GM19351 (cell line): ENCODE measurements around the gene SEMA5B.

Experiments used
- ATAC-seq: cut with Tn5 transposase; IDR thresholded peaks from one replicate; pipeline ENCODE4 v1.9.1; 2021; ENCODE audit warnings: mild to moderate bottlenecking, moderate library complexity; ENCODE audit not compliant: unreplicated experiment

Gene SEMA5B

GRCh38 chr3:123055352-123055751, 27.8 kb upstream of the SEMA5B start:
- ATAC-seq, result no peak

- ATAC-seq, result no peak
Measured at GRCh38 chr3:123054931-123055330, 27.4 kb upstream of the SEMA5B start.

GRCh38 chr3:123054109-123054778, 26.7 kb upstream of the SEMA5B start:
- no peak for ATAC-seq

GRCh38 chr3:123053107-123053506, 25.5 kb upstream of the SEMA5B start:
- ATAC-seq, result no peak

- no peak for ATAC-seq
Measured at GRCh38 chr3:123050666-123051065, 23.1 kb upstream of the SEMA5B start.

- ATAC-seq, result no peak
Measured at GRCh38 chr3:123048480-123049237, 21.1 kb upstream of the SEMA5B start.

- ATAC-seq, result no peak
Measured at GRCh38 chr3:123047062-123047319, 19.4 kb upstream of the SEMA5B start.

GRCh38 chr3:123046262-123047061, 18.9 kb upstream of the SEMA5B start:
- ATAC-seq, result no peak

GRCh38 chr3:123044981-123045763, 17.6 kb upstream of the SEMA5B start:
- no peak for ATAC-seq

- no peak for ATAC-seq
Measured at GRCh38 chr3:123042413-123042812, 14.8 kb upstream of the SEMA5B start.

- ATAC-seq, result no peak
Measured at GRCh38 chr3:123039178-123039577, 11.6 kb upstream of the SEMA5B start.

GRCh38 chr3:123038751-123039150, 11.2 kb upstream of the SEMA5B start:
- no peak for ATAC-seq

GRCh38 chr3:123037015-123037375, 9.4 kb upstream of the SEMA5B start:
- no peak for ATAC-seq

GRCh38 chr3:123036352-123037014, 8.9 kb upstream of the SEMA5B start:
- no peak for ATAC-seq

GRCh38 chr3:123034996-123035395, 7.4 kb upstream of the SEMA5B start:
- no peak for ATAC-seq

- no peak for ATAC-seq
Measured at GRCh38 chr3:123034120-123034519, 6.6 kb upstream of the SEMA5B start.

- ATAC-seq, result no peak
Measured at GRCh38 chr3:123032057-123032456, 4.5 kb upstream of the SEMA5B start.

GRCh38 chr3:123031051-123031450, 3.5 kb upstream of the SEMA5B start:
- no peak for ATAC-seq

- no peak for ATAC-seq
Measured at GRCh38 chr3:123028233-123028828, 768 bp upstream of the SEMA5B start.

- no peak for ATAC-seq
Measured at GRCh38 chr3:123026565-123027291, 835 bp downstream of the SEMA5B start.
